K562 (cell line): ENCODE results near the gene SLC2A13. TPM values are rescaled to one million over a fixed set of nuclear protein-coding genes. Genes with fewer than 3 reads are reported as not detected.

ENCODE experiments used
- CBX3 ChIP-seq, 2 experiments: IDR thresholded peaks; 1 replicate in 1 of 2; 2 replicates in 1 of 2; pipeline ENCODE4 v1.6.1; 2012; ENCODE audit warnings: inconsistent platforms in 2 of 2, low read length in 2 of 2, borderline replicate concordance in 1 of 2, control low read depth in 1 of 2
- CC2D1A ChIP-seq: fragments of 450-650 bp; IDR thresholded peaks from 2 replicates; pipeline ENCODE4 v1.6.1; 2017; ENCODE audit warnings: mild to moderate bottlenecking
- HDAC1 ChIP-seq, 2 experiments: fragments of 450-650 bp; IDR thresholded peaks; 2 replicates each; pipeline ENCODE4 v1.6.1; 2016 to 2017; ENCODE audit warnings: inconsistent platforms in 1 of 2, mild to moderate bottlenecking in 1 of 2, moderate library complexity in 1 of 2
- LEF1 ChIP-seq: fragments of 450-650 bp; IDR thresholded peaks from 2 replicates; pipeline ENCODE4 v1.6.1; 2016; ENCODE audit warnings: mild to moderate bottlenecking
- MXI1 ChIP-seq: IDR thresholded peaks from 2 replicates; pipeline ENCODE4 v1.6.1; 2011; ENCODE audit warnings: low read depth, mild to moderate bottlenecking, improper control_type of control experiment, low read length
- SMARCE1 ChIP-seq: fragments of 450-650 bp; IDR thresholded peaks from 2 replicates; pipeline ENCODE4 v1.7.1; 2016; ENCODE audit warnings: mild to moderate bottlenecking
- SMC3 ChIP-seq: conservative IDR thresholded peaks from 2 replicates; pipeline ENCODE4 v1.6.1; 2011; ENCODE audit warnings: low read depth, low read length, improper control_type of control experiment; ENCODE audit not compliant: insufficient read depth
- ZNF212 ChIP-seq: fragments of 450-650 bp; formaldehyde crosslinking; IDR thresholded peaks from 2 replicates; pipeline ENCODE4 v1.4.0; 2020; ENCODE audit warnings: mild to moderate bottlenecking
- ZNF316 ChIP-seq: fragments of 450-650 bp; IDR thresholded peaks from 2 replicates; pipeline ENCODE4 v1.6.1; 2016
- ZNF785 ChIP-seq: fragments of 250-450 bp; sonication (Bioruptor Pico); IDR thresholded peaks from 2 replicates; pipeline ENCODE4 v1.4.0; 2020; ENCODE audit warnings: mild to moderate bottlenecking
- polyA plus RNA-seq, 8 experiments: library from polyadenylated mRNA; depleted of rRNA in 4 of 8; stranded (reverse) in 5 of 8; unstranded in 3 of 8; fragments of >200 nt; fragmentation: Nextera tagmentation in 2 of 8; fragmentation: Illumina TruSeq in 1 of 8; extraction: Ambion mirVana in 2 of 8; extraction: Trizol in 1 of 8; gene quantifications; 2 replicates each; pipeline versions ENCODE4 v1.2.1 to v1.2.3, GENCODE V29; 2011 to 2014; ENCODE audit warnings: inconsistent platforms in 1 of 8, missing spikeins in 1 of 8
- total RNA-seq, 7 experiments: library from RNA; depleted of rRNA in 6 of 7; stranded (reverse); fragments of >200 nt in 6 of 7; fragmentation: Illumina TruSeq in 2 of 7; extraction: Trizol in 2 of 7; gene quantifications; 2 replicates each; pipeline versions ENCODE4 v1.2.1 to v1.2.3, GENCODE V29; 2011 to 2021; ENCODE audit warnings: low replicate concordance in 1 of 7
- TF ChIP-seq, protein P1 (sequence below): fragments of 450-650 bp; IDR thresholded peaks from 2 replicates; pipeline ENCODE4 v1.7.1; 2018; ENCODE audit warnings: mild to moderate bottlenecking, low read depth; ENCODE audit not compliant: partially characterized antibody
- TF ChIP-seq, protein P2 (sequence below): fragments of 450-650 bp; IDR thresholded peaks from 2 replicates; pipeline ENCODE4 v1.6.1; 2018; ENCODE audit not compliant: partially characterized antibody
- TF ChIP-seq, protein P3 (sequence below): fragments of 450-650 bp; IDR thresholded peaks from 2 replicates; pipeline ENCODE4 v1.6.1; 2014; ENCODE audit warnings: low read depth, mild to moderate bottlenecking, moderate library complexity, borderline replicate concordance
- TF ChIP-seq, protein P4 (sequence below): fragments of 450-650 bp; IDR thresholded peaks from 2 replicates; pipeline ENCODE4 v1.6.1; 2016; ENCODE audit warnings: mild to moderate bottlenecking

SLC2A13 gene
- total and polyA plus RNA-seq, 9 of the 15 experiments (the other 6 are each of a cell fraction or from before 2014, with no cell fraction given), result 1.7 to 12.4 (median 9.0) TPM

DNA sequence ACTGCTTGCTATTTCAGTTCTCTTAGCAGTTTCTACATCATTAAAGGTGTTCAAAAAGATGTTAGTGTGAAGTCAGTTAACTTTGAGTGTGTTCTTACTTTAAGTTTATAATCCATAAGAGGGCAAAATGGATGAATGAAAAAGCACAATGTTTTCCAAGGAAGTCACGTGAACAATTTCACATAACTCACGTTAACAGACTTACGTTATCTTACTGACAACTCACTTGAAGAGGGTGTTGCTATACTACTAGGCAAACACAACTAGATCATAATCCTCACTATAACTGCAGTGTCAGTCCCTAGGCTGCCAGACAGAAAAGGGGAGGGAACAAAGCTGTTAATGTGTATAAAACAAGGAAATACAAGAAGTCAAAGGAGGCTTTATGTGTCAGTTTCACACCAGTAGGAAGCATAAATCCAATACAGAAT lies 6.4 kb downstream of the SLC2A13 start (continued):
- peak in 1 of 2 experiments; percentile 69; a peak in 1 of 3 replicates for TF ChIP-seq CBX3 (IDR thresholded peaks at IDR 0.05; ENCODE audit: borderline replicate concordance in 1 of 2, low read length in 2 of 2)
- TF ChIP-seq, protein P1, sequence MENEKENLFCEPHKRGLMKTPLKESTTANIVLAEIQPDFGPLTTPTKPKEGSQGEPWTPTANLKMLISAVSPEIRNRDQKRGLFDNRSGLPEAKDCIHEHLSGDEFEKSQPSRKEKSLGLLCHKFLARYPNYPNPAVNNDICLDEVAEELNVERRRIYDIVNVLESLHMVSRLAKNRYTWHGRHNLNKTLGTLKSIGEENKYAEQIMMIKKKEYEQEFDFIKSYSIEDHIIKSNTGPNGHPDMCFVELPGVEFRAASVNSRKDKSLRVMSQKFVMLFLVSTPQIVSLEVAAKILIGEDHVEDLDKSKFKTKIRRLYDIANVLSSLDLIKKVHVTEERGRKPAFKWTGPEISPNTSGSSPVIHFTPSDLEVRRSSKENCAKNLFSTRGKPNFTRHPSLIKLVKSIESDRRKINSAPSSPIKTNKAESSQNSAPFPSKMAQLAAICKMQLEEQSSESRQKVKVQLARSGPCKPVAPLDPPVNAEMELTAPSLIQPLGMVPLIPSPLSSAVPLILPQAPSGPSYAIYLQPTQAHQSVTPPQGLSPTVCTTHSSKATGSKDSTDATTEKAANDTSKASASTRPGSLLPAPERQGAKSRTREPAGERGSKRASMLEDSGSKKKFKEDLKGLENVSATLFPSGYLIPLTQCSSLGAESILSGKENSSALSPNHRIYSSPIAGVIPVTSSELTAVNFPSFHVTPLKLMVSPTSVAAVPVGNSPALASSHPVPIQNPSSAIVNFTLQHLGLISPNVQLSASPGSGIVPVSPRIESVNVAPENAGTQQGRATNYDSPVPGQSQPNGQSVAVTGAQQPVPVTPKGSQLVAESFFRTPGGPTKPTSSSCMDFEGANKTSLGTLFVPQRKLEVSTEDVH, result no peak
- TF ChIP-seq SMC3, result no peak
- no peak for TF ChIP-seq MXI1
- TF ChIP-seq CC2D1A, result peak; percentile 53; the same call in 1 of the 2 replicates
- TF ChIP-seq, protein P2, sequence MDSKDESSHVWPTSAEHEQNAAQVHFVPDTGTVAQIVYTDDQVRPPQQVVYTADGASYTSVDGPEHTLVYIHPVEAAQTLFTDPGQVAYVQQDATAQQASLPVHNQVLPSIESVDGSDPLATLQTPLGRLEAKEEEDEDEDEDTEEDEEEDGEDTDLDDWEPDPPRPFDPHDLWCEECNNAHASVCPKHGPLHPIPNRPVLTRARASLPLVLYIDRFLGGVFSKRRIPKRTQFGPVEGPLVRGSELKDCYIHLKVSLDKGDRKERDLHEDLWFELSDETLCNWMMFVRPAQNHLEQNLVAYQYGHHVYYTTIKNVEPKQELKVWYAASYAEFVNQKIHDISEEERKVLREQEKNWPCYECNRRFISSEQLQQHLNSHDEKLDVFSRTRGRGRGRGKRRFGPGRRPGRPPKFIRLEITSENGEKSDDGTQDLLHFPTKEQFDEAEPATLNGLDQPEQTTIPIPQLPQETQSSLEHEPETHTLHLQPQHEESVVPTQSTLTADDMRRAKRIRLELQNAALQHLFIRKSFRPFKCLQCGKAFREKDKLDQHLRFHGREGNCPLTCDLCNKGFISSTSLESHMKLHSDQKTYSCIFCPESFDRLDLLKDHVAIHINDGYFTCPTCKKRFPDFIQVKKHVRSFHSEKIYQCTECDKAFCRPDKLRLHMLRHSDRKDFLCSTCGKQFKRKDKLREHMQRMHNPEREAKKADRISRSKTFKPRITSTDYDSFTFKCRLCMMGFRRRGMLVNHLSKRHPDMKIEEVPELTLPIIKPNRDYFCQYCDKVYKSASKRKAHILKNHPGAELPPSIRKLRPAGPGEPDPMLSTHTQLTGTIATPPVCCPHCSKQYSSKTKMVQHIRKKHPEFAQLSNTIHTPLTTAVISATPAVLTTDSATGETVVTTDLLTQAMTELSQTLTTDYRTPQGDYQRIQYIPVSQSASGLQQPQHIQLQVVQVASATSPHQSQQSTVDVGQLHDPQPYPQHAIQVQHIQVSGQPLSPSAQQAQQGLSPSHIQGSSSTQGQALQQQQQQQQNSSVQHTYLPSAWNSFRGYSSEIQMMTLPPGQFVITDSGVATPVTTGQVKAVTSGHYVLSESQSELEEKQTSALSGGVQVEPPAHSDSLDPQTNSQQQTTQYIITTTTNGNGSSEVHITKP, result peak; percentile 81
- TF ChIP-seq, protein P3, sequence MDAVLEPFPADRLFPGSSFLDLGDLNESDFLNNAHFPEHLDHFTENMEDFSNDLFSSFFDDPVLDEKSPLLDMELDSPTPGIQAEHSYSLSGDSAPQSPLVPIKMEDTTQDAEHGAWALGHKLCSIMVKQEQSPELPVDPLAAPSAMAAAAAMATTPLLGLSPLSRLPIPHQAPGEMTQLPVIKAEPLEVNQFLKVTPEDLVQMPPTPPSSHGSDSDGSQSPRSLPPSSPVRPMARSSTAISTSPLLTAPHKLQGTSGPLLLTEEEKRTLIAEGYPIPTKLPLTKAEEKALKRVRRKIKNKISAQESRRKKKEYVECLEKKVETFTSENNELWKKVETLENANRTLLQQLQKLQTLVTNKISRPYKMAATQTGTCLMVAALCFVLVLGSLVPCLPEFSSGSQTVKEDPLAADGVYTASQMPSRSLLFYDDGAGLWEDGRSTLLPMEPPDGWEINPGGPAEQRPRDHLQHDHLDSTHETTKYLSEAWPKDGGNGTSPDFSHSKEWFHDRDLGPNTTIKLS, result no peak
- 0 out of 4 replicates have a peak, but pooled peaks of 1 of the 2 experiments have one; percentile 30 for TF ChIP-seq HDAC1 (IDR thresholded peaks at IDR 0.05)
- no peak for TF ChIP-seq ZNF212 (CRISPR knock-in tag)
- TF ChIP-seq, protein P4, sequence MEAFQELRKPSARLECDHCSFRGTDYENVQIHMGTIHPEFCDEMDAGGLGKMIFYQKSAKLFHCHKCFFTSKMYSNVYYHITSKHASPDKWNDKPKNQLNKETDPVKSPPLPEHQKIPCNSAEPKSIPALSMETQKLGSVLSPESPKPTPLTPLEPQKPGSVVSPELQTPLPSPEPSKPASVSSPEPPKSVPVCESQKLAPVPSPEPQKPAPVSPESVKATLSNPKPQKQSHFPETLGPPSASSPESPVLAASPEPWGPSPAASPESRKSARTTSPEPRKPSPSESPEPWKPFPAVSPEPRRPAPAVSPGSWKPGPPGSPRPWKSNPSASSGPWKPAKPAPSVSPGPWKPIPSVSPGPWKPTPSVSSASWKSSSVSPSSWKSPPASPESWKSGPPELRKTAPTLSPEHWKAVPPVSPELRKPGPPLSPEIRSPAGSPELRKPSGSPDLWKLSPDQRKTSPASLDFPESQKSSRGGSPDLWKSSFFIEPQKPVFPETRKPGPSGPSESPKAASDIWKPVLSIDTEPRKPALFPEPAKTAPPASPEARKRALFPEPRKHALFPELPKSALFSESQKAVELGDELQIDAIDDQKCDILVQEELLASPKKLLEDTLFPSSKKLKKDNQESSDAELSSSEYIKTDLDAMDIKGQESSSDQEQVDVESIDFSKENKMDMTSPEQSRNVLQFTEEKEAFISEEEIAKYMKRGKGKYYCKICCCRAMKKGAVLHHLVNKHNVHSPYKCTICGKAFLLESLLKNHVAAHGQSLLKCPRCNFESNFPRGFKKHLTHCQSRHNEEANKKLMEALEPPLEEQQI, result peak; percentile 90
- no peak for TF ChIP-seq ZNF785
- peak; percentile 43; the same call in 1 of the 2 replicates for TF ChIP-seq ZNF316
- TF ChIP-seq LEF1, result peak; percentile 82
- peak; percentile 67; the same call in 1 of the 2 replicates for TF ChIP-seq SMARCE1
